ENCODE data around the gene ARHGEF26. TPM values are rescaled to one million over a fixed set of nuclear protein-coding genes. Genes with fewer than 3 reads are reported as not detected.

The ARHGEF26 gene
- polyA plus RNA-seq, 1 experiment = 0.05 TPM

- Histone ChIP-seq H3K27me3 (ENCODE audit: control insufficient read depth, insufficient read depth, low read length) (no peaks in the 10 kb centered on the region), H3K36me3 (ENCODE audit: control insufficient read depth, insufficient read depth, low read length) (no peaks in the 10 kb centered on the region), H3K4me3 (ENCODE audit: low read depth, low read length) (no peak overlapping the region)
- CTCF ChIA-PET = no interaction called here
- DNase-seq (ENCODE audit: low read depth) = no peak
- POLR2A ChIA-PET = no interaction called here
- no peak for TF ChIP-seq CTCF (IDR thresholded peaks at IDR 0.05; ENCODE audit: insufficient read depth, low read depth, low read length)
These were observed 15.8 kb upstream of the ARHGEF26 start for GRCh38 chr3:154105218-154105975.

GRCh38 chr3:154111365-154111935 lies 9.7 kb upstream of the ARHGEF26 start:
- Histone ChIP-seq H3K36me3 (ENCODE audit: control insufficient read depth, insufficient read depth, low read length) (no peaks in the 10 kb centered on the region), H3K4me3 (ENCODE audit: low read depth, low read length) (no peak overlapping the region), H3K27me3 (ENCODE audit: control insufficient read depth, insufficient read depth, low read length) (peaks cover 3% of the 10 kb centered on the region)
- no peak for TF ChIP-seq CTCF (IDR thresholded peaks at IDR 0.05; ENCODE audit: insufficient read depth, low read depth, low read length)
- DNase-seq (ENCODE audit: low read depth) = no peak
- CTCF ChIA-PET = no interaction called here
- POLR2A ChIA-PET = no interaction called here

DNA sequence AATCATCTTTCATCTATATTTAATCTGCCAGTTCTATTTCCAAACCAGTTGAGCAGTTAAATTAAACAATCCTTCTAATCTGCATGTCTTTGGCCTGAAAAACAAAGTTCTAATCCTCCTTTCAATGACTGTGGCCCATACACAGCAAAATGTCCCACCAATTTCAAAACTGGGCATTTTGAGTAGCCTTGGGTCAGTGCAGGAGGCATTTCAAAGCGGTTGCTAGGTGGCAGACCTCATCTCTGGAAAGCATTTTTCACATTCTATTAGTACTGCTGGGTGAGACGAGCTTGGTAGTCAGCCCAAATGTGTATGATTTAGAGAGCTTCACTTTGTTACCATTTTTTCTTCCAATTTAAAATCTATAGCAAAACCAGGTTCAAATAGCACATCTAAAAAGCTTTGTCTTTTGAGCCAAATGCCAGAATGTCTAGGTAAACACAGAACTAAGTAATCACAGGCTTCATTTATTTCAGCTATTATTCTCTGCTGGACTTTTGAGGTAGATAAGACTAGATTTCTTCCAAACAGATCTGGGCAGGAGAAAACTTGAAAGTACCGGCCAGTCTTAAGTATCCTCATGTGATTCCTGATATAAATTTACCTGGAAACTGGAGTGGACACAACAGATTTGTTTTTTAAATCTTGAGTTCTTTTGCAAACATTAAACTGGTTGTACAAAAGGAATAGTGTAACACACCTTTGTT lies 8.9 kb upstream of the ARHGEF26 start:
- no peak for DNase-seq (ENCODE audit: low read depth)
- Histone ChIP-seq H3K36me3 (ENCODE audit: control insufficient read depth, insufficient read depth, low read length) (no peaks in the 10 kb centered on the region), H3K4me3 (ENCODE audit: low read depth, low read length) (no peak overlapping the region), H3K27me3 (ENCODE audit: control insufficient read depth, insufficient read depth, low read length) (peaks cover 3% of the 10 kb centered on the region)
- POLR2A ChIA-PET = no interaction called here
- CTCF ChIA-PET = no interaction called here
- TF ChIP-seq CTCF (IDR thresholded peaks at IDR 0.05; ENCODE audit: insufficient read depth, low read depth, low read length) = no peak

DNA sequence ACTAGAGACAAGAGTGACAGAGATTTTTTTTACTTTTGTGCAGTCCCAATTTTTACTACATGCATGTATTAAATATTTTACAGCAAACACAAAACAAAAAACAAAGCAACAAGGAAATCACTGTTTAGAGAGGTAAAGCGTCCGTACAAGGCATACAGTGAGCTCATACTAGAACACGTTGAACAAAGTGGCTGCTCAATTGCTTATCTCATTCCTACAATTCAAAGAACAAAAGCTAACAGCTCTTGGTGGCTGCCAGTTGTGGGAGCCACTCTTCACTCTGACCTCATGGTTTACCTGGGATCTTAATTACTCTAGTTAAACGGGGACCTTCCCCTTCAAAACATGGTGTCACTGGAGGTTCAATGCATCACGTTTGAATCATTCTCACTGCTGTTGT lies 7.6 kb upstream of the ARHGEF26 start:
- CTCF ChIA-PET = no interaction called here
- Histone ChIP-seq H3K4me3 (ENCODE audit: low read depth, low read length) (no peak overlapping the region), H3K36me3 (ENCODE audit: control insufficient read depth, insufficient read depth, low read length) (no peaks in the 10 kb centered on the region), H3K27me3 (ENCODE audit: control insufficient read depth, insufficient read depth, low read length) (peaks cover 3% of the 10 kb centered on the region)
- no peak for DNase-seq (ENCODE audit: low read depth)
- POLR2A ChIA-PET = no interaction called here
- no peak for TF ChIP-seq CTCF (IDR thresholded peaks at IDR 0.05; ENCODE audit: insufficient read depth, low read depth, low read length)

DNA sequence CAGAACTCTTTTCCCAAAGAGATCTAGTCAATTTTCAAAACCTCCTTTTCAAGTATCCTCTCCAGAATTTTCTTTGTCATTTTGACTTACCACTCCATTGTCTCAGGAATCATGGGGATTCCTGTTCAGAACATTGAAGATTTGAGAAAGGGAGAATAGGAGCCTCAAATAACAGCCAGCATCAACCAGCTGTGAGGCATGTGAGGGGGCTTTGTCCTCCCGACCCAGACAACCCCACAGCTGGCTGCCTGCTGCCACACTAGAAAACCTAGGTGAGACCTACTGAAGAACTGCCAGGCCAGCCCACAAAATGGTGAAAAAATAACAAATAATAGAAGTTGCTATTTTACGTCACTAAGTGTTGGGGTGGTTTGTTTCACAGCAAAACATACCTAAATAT lies 5.9 kb upstream of the ARHGEF26 start:
- POLR2A ChIA-PET = no interaction called here
- CTCF ChIA-PET = no interaction called here
- H3K4me3 ChIP-seq (ENCODE audit: low read depth, low read length) = no peak overlapping the region
- no peak for TF ChIP-seq CTCF (IDR thresholded peaks at IDR 0.05; ENCODE audit: insufficient read depth, low read depth, low read length)
- no peak for DNase-seq (ENCODE audit: low read depth)
- H3K36me3 ChIP-seq (ENCODE audit: control insufficient read depth, insufficient read depth, low read length) = no peaks in the 10 kb centered on the region
- peaks cover 3% of the 10 kb centered on the region for H3K27me3 ChIP-seq (ENCODE audit: control insufficient read depth, insufficient read depth, low read length)

All from BJ (cell line).